ENCODE measurements around the gene UVSSA.
"Not testable (repeated sequence)": the region's sequence is repeated elsewhere in the genome, so short reads cannot be mapped to it uniquely, and the experiment has no call there.

UVSSA gene

DNA sequence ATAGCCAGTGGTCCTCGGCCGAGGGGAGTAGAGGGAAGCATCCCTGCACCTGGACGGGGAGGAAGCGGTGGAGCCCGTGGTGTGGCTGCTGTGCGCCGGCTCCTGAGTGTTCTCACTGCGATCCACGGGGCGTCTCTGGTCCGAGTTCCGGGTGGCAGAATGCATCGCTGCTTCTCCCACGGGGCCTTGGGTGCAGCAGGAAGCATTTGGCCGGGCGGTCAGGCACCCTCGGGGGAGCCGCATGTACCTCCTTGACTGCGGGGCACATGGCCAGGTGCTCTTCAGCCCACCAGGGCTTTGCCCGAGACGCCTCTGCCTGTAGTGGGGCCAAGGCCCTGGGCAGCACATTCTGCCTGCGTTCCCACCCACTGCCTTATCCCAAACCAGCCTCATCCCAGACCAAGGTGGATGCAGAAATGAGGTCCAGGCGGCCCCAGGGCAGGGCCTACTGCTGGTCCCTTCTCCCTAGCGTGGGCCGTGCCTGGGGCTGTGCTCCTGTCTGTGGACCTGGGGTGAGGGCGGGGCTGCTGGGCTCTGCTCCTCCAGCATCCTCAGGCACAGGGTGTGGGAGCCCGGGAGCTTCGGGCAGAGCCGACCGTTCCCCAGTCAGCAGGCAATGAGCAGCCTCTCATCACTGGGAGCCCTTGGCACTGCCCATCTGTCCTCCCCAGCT is 31.7 kb downstream of the UVSSA start:
- DNase-seq = no peak

DNA sequence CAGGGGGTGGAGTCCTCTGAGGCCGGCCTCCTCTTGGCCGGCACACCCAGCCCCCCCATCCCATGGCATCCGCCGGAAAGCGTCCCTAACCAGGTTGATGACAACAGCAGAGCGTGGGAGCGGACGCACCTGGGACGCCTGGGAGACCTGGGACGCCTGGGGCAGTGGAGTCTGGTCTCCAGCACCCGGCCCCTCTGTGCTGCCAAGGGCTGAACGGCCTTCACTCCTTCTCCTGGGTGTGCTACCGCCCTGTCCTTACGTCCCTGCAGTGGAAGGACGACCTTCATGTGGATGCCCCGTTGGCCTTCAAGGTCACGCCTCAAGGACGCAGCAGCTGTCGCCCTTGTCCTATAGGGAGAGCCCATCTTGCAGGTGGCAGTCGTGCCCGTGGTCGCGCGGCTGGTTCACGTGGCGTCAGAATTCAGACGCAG is 32.4 kb downstream of the UVSSA start:
- DNase-seq = no peak

DNA sequence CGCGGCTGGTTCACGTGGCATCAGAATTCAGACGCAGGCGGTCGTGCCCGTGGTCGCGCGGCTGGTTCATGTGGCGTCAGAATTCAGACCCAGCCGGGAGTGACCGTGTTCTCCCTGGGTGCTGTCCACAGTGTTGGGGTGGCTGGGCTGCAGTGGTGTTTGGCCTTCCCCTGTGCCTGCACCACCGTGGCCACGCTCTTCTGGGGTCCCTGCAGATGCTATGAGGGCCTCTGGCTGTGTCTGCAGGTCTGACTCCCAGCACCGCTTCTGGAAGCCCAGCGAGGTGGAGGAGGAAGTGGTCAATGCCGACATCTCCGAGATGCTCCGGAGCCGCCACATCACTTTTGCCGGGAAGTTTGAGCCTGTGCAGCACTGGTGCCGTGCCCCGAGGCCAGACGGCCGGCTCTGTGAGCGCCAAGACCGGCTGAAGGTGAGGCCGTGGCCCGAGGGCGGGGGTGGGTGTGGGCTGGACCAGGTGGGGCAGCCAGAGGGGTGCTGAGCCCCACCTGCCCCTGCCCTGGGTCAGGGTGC is 32.9 kb downstream of the UVSSA start:
- no peak for DNase-seq

DNA sequence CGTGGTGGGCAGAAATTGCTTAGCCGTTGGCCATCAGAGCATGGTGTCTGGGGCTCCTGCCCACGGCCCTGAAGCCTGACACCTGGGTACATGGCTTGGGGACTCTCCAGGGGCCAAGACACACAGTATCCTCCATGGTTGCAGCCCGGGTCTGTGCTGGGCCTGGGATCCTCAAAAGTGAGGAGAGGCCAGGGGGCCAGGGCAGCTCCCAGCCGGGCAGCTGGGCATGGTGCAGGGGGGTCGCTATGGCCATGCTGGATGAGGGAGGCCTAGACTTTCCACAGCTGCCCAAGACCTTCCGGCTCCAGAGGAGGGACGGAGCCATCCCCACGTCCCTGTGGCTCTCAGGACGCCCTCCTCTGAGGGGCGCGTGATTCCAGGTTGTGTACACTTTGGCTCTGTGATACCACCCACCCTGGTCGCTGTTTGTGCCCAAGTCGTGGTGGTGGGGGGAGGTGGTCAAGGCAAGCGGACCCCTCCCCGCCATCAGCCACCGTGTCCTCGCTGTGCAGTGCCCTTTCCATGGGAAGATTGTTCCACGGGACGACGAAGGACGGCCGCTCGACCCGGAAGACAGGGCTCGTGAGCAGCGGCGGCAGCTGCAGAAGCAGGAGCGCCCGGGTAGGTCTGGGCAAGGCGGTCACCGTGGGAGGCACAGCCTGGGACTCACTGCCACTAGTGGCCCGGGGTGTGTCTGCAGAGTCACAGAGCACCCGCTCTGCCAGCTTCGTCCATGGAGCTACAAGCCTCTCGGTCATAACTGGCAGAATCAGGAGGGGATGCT is 33.6 kb downstream of the UVSSA start:
- DNase-seq = no peak

DNA sequence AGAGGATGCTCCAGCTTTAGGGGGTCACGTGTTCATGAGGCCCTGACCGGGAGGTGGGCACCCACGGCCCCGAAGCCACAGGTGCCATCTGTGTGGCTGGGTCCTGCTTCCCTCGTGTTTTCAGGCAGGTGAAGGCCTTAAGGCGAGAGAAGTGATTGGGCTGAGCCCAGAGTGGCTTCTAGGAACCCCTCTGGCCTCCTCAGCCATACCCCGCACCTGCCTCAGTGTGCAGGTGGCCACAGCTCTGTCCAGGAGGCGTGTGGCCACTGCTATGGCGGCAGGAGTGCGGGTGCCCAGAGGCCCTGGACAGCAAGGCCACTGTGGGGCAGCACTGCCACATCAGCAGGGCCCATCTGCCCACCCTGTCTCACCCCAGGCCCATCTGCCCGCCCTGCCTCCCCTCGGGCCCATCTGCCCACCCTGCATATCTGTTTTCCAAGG is 34.2 kb downstream of the UVSSA start:
- no peak for DNase-seq

DNA sequence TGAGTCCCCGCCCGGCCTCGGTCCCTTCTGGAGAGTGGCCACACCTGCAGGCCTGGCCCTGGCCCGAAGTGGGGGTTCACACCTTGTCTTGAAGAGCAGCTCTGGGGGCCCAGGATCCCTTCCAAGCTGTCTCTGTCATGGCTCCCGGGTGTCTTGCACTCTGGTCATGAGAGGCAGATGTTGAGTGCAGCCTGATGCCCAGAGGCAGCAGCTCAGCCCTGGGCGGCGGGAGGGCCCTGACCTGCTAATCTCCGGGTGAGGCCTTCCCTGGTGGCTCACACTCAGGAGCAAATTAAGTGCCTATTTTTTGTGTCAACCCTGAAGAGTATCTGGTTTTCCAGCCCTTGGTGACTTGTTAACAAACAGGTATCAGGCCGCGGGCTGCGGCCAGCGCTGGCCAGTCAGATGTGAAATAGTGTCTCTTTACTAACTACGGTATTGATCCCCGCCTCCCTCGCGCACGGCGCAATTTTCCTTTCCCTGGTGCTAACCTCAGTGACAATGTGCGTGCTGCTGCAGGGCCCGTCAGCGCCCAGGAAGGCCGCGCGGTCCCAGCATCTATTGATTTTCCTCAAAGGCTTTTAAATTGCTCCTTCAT is 35.0 kb downstream of the UVSSA start:
- no peak for DNase-seq

DNA sequence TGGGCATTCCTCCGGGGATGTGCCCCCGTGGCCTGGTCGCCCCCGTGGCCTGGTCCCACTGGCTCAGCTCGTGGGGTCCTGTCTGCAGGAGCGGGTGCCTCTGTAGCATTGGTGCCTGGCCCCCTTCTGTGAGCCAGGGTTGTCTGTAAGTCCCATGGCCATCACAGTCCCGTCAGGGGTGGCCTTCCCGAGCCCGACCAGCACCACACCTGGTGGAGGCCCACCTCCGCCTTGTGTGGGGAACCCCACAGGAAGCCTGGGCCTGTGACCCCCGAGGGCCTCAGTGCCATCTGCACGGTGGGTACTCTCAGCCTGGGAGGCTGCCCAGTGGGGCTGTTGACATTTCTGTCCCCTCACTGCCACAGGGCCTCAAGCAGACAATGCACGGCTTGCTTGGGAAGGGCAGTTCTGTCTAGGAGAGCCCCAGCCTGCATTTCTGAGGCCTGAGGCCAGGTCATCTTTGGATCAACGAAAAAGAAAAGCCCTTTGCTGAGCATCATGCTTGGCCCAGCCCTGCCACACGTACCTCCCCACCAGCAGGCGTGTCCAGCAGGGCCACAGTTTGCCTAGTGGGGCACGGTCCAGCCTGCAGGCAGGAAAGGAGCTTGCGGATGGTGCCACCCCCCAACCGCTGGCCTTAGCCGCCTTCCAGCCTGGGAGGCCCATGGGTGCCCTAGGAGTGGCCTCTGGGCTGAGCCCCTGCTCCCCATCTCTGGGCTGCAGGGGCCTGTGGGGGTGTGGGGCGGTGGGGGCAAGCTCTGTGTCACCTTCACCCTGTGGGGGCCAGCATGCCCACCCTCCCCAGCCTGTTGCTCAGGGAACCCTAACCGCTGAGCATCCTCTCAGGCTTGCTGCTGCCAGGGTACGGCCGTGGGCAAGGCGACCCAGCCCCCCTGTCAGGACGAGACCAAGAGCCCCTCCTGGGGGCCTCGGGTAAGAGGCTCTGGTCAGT is 36.0 kb downstream of the UVSSA start:
- no peak for DNase-seq

DNA sequence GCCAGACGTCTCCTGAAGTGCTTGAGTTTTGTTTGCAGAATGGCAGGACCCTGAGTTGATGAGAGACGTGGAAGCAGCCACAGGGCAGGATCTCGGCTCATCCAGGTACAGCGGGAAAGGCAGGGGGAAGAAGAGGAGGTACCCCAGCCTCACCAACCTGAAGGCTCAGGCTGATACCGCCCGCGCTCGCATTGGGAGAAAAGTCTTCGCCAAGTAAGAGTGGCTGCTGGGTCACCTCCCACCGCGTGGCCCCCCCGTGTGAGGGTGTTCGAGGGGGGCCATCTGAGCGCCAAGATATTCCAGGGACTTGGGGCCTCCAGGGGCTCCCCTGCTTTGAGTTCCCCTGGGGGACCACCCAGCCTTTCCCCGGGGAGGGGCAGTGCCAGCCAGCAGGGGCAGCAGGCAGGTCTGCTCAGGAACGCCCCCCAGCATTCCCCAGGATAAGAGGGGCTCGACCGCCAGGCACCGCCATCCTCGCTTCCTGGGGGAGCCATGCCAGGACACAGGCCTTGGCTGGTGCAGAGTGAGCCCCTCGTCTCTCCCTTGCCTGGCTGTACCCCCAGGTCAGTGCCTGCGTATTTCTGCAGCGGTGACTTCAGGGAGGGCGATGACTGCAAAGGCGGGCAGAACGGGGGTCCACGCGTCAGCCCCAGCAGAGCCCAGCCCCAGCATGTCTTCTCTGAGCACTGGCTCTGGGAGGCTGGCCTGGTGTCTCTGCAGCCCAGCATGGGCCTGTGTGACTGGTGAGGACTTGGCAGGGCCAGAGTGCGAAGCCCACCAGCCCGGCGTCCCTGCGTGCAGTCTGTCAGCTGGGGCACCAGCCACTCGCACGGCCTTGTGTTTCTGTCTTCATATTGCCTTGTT is 37.0 kb downstream of the UVSSA start:
- no peak for DNase-seq

DNA sequence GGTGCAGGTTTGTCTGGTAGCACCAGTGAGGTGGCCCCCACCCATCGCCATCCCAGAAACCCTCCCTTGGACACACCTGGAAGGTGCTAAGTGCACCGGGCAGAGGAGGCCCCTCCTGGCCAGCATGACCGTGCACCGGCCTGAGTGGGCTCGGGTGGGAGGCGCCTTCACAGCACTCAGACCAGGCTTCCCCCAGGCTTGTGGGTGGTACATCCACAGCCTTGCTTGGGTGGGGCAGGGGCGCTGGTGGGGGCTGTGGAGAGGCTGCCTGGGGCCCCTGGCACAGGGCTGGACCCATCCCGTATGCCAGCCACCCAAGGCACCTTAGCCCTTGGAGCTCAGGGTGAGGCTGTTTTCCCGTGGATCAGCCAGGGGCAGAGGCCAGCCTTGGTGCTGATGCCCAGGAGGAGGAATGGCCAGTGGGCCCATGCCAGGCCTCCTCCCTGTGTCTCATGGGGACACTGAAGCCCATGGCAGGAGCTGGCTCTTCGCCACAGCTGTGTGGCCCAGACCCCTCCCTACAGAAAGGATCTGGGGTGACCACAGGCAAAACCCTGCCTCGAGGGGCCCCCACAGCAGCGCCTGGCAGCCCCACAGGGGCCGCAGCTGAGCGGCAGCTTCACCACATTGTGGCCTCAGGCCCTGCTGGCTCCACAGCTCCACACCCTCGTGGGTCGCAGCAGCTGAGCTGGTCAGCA is 37.8 kb downstream of the UVSSA start:
- DNase-seq = no peak

DNA sequence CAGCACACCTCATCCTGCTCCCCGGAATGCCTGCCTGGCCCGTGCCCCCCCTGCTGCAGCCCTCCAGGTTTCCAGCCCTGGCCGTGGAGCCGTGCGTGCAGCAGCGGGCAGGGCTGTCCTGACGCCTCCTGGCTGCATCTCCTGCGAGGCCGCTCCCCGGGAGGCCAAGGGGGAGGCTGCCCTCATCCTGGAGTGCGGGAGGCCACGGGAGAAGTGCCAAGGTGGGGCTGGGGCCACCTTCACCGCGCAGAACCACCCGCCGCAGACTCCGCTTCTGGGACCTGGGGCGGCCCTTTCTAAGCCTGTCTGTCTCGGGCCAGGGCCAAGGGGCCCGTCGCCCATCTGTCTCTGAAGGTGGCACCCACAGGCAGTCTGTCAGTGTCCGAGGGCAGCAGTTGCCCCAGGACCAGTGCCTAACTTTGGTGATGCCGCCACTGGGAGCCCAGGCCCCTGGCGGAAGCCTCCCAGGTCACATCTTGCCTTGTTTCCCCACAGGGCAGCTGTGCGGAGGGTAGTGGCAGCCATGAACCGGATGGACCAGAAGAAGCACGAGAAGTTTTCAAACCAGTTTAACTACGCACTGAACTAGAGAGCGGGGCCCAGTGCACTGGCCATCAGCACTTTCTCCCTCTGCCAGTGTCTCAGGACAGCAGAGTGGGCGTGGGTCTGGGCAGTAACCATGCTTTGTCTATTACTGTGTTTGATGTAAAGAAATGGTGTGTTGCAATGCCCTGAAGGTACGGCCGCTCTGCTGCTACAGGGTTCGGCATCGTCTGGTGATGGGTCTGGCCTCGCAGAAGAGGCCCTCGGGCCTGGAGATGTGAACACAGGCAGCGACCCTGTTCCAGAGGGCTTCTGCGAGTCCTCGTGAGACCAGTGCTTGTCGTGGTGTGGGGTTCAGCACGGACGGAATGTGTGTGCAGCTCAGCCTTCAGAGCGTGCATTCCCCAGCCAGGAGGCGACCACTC is 38.6 kb downstream of the UVSSA start:
- DNase-seq = no peak

DNA sequence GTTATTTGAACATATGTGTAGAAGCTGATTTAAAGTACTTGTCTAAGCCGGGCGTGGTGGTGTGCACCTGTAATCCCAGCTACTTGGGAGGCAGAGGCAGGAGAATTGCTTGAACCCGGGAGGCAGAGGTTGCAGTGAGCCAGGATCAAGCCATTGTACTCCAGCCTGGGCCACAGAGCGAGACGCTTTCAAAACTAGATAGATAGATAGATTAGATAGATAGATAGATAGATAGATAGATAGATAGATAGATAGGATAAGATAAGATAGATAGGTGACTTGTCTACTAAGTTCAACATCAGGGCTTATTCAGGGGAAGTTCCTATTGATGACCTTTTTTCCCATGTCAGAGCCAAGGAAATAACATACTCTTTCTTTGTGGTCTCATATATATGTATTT is 46.4 kb downstream of the UVSSA start:
- DNase-seq = not testable (repeated sequence)

DNA sequence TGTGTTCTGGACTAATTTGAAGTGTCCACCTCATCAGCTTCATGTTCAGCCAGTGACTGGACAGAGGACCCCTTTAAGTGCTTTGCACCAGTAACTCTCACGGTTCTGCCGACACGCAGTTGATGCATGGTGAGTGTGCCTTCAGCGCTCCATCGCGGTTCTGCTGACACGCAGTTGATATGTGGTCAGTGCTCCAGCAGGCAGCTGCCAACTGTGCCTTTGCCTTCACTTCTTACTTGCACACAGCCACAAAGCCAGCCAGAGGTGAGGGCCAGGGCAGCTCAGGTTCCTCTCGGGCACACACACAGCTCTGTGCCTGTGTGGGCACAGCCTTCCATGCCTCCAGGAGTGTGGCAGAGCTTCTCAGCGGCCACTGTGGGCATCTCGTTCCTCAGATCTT is 46.9 kb downstream of the UVSSA start:
- no peak for DNase-seq

DNA sequence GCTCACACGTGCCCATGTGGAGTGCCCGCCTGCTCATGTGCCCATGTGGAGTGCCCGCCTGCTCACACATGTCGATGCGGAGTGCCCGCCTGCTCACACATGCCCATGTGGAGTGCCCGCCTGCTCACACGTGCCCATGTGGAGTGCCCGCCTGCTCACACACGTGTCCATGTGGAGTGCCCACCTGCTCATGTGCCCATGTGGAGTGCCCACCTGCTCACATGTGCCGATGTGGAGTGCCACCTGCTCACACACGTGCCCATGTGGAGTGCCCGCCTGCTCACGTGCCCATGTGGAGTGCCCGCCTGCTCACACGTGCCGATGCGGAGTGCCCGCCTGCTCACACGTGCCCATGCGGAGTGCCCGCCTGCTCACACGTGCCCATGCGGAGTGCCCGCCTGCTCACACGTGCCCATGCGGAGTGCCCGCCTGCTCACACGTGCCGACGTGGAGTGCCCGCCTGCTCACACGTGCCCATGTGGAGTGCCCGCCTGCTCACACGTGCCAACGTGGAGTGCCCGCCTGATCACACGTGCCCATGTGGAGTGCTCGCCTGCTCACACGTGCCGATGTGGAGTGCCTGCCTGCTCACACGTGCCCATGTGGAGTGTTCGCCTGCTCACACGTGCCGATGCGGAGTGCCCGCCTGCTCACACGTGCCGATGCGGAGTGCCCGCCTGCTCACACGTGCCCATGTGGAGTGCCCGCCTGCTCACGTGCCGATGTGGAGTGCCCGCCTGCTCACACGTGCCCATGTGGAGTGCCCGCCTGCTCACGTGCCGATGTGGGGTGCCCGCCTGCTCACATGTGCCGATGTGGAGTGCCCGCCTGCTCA is 47.8 kb downstream of the UVSSA start:
- DNase-seq = not testable (repeated sequence)

DNA sequence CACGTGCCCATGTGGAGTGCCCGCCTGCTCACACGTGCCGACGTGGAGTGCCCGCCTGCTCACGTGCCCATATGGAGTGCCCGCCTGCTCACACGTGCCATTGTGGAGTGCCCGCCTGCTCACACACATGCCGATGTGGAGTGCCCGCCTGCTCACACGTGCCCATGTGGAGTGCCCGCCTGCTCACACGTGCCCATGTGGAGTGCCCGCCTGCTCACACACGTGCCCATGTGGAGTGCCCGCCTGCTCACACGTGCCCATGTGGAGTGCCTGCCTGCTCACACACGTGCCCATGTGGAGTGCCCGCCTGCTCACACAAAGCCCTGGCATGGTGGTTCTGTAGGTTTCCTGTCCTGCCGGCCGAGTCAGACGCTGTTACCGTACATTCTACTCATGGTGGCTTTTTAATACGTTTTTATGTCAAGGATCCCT is 48.4 kb downstream of the UVSSA start:
- not testable (repeated sequence) for DNase-seq

DNA sequence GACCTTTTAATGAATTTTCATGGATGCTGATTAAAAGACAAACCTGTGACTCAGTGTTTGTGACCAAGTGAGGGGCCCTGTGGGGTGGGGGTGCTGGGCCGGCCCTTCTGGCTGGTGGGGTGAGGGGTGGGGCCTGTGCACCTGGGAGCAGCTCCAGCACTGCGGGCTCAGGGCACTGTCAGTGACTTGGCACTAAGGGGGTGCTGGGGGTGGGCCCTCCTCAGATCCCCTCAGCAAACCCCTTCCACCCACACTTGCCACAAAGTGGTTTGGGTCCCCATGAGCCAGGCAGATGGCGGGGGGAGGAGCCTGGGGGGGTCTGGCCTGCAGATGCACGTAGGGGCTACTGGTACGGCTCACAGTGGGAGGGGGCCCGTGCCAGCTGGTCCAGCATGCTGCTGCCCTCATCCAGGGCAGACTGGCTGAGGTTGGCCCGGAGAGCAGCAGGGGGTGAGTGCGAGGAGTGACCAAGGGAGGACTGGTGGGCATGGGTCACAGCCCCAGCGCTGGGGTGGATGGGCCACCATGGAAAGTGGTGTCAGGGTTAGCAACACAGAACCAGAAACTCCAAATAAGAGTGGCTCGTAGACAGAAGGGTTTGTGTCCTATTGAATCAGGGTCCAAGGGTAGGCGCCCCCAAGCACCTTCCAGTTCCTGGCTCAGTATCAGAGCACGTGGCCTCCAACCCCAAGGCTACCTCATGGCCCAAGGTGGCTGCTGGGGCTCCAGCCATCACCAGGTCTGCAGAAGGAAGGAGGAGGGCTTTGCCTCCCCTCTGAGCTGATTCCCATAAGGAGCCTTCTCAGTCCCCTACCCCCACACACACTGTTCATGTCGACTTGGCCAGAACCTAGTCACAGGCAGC is 49.2 kb downstream of the UVSSA start:
- DNase-seq = no peak

DNA sequence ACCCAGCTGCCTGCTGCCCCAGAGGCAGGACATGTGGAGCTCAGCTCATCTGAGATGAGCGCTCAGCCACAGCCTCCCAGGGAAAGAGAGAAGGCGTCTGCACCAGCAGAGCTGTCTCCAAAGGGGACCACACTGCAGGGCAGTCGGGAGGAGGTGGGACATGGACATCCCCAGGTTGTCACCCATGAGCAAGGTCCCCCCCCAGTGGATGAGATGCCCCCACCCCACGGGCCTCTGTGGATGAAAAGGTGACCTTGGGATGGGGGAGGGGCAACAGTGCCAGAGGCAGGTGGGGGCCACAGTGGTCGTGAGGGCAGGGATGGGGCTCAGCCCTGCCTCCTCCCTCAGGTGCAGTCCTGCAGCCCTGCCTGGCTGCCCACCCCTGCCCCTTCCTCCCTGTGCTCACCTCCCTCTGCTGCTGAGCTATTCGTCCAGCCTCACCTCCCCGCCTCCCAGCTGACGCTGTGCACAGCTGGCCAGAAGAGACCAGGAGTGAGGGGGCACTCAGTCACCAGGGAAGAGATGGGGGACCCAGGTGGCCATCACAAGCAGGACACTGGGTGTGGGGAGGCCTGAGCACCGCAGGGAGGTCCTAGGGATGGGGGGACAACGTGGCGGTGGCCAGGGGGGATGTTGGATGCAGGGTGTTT is 49.9 kb downstream of the UVSSA start:
- DNase-seq = no peak
